Stimulated activated CD8-positive, alpha-beta memory T cell treated with anti-CD3 and anti-CD28 coated beads, Interleukin-4, amount 100 ng/mL, for 4 hours (primary cell): ENCODE measurements around the gene AXIN2.

Source experiments
- DNase-seq, 2 donors: peaks; one replicate each; pipeline ENCODE4 v3.0.0-alpha.2; 2020; ENCODE audit warnings: low read depth in 2 of 2, low spot score in 1 of 2

The AXIN2 gene

DNA sequence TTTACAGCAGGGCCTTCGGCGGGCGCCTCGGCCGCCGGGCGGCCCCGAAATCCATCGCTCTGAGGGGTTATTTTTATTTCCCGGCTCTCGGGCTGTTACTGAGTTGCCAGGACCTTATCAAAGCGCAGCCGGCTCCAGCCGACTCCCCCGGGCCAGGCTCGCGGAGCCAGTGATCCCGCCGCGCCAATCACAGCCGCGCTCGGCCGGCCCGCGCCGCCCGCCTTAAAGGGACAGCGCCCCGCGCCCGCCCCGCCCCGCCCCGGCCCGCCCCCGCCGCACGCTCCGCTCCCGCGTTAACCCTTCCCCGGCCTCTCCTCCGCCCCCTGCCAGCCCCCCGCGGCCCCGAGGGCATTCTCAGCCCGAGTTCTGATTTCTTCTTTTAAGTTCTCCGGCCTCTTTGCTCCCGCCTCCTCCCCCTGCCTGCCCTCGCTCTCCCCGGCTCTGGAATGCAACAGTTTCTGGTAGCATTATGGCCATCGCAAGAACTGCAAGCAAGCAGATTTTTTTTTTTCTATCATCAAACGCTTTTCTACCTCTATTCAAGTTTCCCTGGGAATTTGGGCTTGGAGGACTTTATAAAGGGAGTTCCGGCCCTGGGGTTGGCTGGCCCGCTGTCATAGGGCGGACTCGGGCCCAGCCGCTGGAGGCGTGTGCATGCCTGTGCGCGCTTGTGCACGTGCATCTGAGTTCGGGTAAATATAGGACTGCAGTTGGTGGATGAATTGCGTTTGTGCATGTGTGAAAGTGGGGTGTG is at the start of gene AXIN2:
TSS of gene AXIN2 (minus strand) at position 197 of the 754 bp plus-strand sequence. CDS start 3,028 bp downstream, outside the sequence.
- DNase-seq: peak; percentile 57 to 69

GRCh38 chr17:65609749-65610148 is 48.3 kb upstream of the AXIN2 start:
- DNase-seq: no peak

DNA sequence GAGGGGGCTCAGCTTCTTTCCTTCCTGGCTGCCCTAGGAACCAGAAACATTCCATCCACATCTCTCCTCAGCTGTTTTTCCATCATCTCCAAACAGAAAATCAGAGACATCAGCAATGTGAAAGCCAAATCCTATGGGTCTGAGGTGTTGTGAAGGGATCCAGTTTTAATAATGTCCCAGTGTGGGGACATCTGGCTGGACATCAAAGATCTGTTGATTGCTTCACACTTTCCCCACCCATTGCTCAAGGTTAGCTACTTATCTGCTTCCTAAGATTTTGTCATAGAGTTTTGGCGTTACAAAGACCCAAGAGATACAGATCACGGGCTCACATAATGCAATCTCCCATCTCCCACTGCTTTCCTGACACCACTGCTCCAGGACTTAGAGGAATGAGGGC is 47.8 kb upstream of the AXIN2 start:
- no peak for DNase-seq

- DNase-seq: no peak
These were observed 42.6 kb upstream of the AXIN2 start for GRCh38 chr17:65604070-65604469.

GRCh38 chr17:65601881-65602280 is 40.4 kb upstream of the AXIN2 start:
- DNase-seq: no peak

GRCh38 chr17:65601145-65601544 is 39.7 kb upstream of the AXIN2 start:
- no peak for DNase-seq

DNA sequence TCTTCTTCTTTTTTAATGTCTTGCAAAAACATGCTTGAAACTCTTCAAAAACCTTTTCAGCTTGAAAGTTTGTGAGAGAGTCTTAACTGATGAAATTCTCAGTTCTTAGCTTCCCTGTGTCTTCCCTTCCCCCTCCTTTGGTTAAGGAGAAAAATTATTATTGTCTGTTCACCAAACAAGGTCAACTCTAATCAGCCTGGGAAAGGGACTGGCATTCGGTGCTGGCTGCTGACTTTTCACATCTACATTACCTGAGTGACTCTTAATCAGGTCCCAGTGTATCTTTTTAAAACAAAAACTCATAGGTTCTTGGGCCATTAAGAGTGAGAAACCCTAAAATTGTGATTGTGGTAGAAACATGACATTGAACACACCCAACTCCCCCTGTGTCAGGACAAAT is 39.1 kb upstream of the AXIN2 start:
- no peak for DNase-seq

DNA sequence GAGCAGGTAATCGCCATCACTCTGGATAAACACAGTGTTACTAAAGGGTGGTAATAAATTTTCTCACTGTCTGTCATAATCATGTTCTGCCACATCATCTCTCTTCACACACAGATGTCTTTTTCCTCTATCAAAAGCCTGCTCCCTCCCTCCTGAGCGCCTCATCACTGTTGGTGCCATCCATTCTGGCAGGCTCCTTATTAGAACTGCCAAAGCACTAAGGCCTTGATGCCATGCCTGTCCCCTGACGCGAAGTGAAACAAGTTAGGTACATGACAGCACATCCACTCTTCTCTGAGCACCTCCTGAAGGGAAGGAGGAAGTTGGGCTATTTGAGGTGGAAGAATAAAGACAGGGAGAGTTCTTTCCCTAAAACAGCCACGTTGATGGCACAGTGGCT is 38.2 kb upstream of the AXIN2 start:
- DNase-seq: no peak

- DNase-seq: no peak
These were observed 37.3 kb upstream of the AXIN2 start for GRCh38 chr17:65598746-65599145.

GRCh38 chr17:65595071-65595656 is 33.7 kb upstream of the AXIN2 start:
- no peak for DNase-seq

DNA sequence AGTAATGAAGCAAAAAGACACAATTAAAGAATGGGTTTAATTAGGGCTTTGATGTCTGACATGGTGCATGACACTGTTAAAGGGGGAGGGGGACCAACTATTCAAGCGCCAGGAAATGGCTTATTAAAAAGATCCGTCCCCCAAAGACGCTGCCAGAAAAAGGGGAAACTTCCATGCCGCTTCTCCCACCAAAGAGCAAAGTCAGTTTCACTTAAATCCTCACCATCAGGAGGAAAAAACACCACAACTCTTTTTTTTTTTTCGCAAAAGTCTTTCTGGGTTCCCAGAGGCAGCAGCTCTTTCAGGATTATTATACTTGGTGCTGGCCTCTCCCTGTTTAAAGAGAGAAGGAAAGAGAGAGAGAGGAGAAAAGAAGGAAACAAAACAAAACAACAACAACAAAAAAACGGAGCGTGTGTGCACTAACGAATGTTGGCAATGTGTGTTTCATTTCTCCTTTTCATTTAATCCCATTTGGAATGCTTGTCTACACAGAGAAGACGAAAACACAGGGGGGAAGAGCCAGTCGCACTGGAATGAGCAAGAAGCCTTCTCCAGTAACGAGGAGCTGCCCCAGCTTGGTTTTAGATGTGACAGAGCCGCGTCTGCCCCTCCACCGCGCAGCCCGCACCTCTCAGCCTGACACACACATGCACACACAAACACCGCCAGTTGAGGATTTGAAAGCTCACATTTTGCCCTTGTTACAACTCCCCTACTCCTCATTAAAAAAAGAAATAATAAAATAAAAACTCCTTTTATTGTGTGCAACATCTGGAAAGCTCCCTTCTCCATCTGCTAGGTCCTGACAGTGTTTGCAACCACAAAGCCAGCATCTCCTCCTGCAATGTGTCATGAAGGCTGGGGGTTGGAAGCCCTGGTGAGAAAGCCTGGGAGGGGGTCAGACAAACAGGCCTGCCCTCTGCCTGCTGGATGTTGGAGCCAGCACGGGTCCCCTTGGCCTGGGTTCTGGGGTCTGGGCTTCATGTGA is 32.7 kb upstream of the AXIN2 start:
- no peak for DNase-seq

GRCh38 chr17:65593092-65593854 is 31.8 kb upstream of the AXIN2 start:
- DNase-seq: no peak

GRCh38 chr17:65592125-65592965 is 30.9 kb upstream of the AXIN2 start:
- DNase-seq: no peak

DNA sequence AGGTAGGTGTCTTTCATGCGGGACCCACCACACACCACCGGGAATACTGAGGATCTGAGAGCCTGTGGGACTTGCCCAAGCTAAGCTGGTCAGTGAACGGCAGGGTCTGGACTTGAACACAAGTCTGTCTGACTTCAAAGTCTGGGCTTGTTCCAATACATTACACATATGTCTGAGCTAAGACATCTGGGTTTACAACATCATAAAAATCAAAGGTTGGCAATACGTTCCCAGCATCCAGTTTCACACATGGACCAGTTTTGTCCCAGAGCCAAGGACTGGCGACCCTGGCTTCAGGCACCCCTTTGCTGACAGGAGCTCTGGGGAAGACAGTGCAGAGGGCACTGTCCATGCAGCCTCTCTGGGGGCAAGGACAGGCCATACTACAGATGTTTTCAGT is 27.9 kb upstream of the AXIN2 start:
- DNase-seq: no peak

GRCh38 chr17:65588181-65588808 is 26.8 kb upstream of the AXIN2 start:
- no peak for DNase-seq

DNA sequence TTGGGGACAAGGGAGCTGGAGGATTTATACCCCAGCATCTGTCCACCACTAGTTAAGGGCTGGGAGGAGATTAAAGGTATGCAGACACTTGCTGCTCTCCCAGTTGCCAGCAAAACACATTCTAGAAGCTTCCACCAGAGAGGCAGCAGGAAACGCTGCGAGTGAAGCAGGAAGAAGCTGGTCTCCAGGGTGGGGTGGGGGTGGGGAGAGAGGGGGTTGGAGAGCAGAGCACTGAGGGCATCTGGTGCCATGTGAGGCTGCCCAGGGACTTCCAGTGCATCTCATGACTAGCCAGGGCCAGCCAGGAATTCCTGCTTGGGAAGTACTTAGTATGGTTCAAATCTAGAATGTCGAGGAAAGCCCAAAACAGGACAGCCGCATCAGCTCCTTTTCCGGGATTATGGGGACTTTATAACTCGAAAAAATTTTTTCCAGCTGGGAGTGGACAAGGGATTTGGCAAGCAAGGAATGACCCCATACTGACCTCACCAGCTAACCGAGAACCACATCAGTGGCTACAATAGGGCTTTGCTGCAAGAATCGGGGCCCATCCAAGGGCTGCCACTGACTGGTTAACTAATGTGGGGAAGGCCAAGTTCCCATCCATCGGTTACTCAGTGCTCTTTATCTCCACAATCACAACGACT is 26.2 kb upstream of the AXIN2 start:
- DNase-seq: no peak

GRCh38 chr17:65586899-65587298 is 25.5 kb upstream of the AXIN2 start:
- DNase-seq: no peak

DNA sequence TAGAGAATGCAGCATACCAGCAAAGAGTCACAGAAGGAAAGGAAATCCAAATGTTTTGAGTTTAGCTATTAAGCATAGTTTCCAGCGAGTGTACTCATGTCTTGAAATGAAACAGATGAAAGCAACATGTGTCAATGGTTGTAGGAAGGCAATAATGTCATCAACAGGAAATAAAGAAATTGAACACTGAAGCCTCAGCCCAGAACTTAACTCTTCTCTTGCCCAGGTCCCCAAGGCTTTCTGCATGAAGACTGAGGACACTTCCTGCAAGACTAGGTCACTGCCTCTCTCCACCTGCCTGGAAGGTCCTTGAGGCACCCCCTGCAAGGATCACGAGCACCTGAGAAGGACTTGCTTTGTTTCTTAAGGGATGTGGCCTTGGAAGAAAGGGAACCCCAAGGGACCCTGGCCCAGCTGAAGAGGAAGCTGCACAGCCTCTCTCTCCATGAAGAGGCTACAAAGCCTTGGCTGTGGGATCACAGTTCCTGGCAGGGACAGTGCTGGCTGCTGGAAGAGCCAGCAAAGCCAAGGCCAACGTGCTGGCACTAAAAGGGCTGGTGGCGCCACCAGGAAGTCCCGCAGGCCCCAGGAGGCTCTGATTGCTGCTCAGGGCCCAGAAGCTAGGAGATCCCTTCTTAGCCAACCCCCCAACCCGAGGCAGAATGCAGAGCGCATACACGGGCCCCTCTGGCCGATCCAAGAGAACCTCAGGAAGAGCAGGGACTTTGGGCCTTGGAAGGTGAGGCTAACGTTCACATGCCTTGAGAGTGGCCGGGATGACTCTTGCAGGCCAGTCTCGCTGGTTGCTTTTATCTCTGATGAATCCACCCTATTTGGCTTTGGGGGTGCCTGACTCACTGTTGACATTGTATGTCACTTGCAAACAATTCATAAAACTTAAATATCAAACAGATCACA is 23.4 kb upstream of the AXIN2 start:
- no peak for DNase-seq
